Suprapubic skin (tissue), 4 donors: ENCODE results near the gene EEFSEC.

Experiments
- EP300 ChIP-seq: sonication (generic); formaldehyde crosslinking; IDR thresholded peaks from one replicate; pipeline ENCODE4 v1.6.1; 2017; ENCODE audit warnings: antibody characterized with exemption
- POLR2A ChIP-seq, 2 donors: fragments of 450-650 bp; IDR thresholded peaks; one replicate each; pipeline ENCODE4 v1.6.1; 2017; ENCODE audit warnings: antibody characterized with exemption in 2 of 2, mild to moderate bottlenecking in 2 of 2, moderate library complexity in 2 of 2
- POLR2AphosphoS5 ChIP-seq, 3 donors: sonication (generic); formaldehyde crosslinking; IDR thresholded peaks; one replicate each; pipeline ENCODE4 v1.6.1; 2017; ENCODE audit warnings: antibody characterized with exemption in 3 of 3
- TF ChIP-seq, protein P1 (sequence below), 2 donors: fragments of 200-600 bp in 1 of 2; fragments of 450-650 bp in 1 of 2; sonication (generic) in 1 of 2; IDR thresholded peaks; one replicate each; pipeline ENCODE4 v1.5.1; 2016 to 2019; ENCODE audit warnings: antibody characterized with exemption in 2 of 2, mild to moderate bottlenecking in 1 of 2, moderate library complexity in 1 of 2

DNA sequence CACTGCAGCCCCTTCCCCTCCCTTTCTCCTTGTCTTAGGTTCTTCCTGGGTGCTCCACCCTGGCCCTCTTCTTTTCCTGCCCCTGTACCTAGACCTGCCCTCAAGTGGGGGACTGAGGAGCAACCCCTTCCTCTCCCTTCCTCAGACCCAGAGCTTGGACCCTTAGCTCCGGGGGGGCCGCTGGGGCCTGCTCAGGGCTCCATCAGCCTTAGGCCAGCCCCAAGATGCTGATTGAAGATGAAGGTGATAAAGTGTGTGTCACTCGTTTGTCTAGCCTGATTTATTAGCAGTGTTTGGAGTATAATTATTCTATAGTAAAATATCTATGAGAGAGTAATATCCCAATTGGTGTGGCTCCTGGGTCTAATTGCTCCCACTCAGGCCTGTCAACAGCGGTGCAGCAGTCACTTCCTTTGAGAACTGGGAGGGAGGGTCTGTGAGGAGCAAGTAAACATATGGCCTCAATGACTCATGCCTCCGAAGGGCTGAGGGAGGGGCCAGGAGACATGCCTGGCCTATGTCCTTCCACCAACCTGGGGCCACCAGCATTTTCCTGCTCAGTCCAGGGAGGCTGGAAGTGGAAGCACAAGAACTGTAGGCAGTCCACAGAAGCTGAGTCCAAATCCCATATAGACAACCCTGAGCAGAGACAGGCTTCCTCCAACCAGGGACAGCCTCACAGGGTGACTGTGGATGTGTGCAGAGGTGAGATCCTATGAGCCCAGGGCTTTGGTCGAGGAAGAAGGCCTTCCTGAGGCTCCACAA is 190.2 kb downstream of the EEFSEC start:
- TF ChIP-seq POLR2AphosphoS5 (IDR thresholded peaks at IDR 0.05) (no peak), POLR2A (IDR thresholded peaks at IDR 0.05) (no peak), EP300 (no peak)
- TF ChIP-seq, protein P1, sequence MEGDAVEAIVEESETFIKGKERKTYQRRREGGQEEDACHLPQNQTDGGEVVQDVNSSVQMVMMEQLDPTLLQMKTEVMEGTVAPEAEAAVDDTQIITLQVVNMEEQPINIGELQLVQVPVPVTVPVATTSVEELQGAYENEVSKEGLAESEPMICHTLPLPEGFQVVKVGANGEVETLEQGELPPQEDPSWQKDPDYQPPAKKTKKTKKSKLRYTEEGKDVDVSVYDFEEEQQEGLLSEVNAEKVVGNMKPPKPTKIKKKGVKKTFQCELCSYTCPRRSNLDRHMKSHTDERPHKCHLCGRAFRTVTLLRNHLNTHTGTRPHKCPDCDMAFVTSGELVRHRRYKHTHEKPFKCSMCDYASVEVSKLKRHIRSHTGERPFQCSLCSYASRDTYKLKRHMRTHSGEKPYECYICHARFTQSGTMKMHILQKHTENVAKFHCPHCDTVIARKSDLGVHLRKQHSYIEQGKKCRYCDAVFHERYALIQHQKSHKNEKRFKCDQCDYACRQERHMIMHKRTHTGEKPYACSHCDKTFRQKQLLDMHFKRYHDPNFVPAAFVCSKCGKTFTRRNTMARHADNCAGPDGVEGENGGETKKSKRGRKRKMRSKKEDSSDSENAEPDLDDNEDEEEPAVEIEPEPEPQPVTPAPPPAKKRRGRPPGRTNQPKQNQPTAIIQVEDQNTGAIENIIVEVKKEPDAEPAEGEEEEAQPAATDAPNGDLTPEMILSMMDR (IDR thresholded peaks at IDR 0.05): no peak
